ENCODE measurements around the gene NCOA4.
"Not testable (repeated sequence)": the region's sequence is repeated elsewhere in the genome, so short reads cannot be mapped to it uniquely, and the experiment has no call there.

Gene NCOA4

GRCh38 chr10:46018453-46019176 is 11.8 kb downstream of the NCOA4 start:
- Mint-ChIP-seq H3K36me3 (peaks cover 30% of the 10 kb centered on the region), H3K4me3 (no peak overlapping the region), H3K9me3 (no peaks in the 10 kb centered on the region), H3K27me3 (no peaks in the 10 kb centered on the region), H3K27ac (no peak overlapping the region), H3K4me1 (peaks cover 48% of the 10 kb centered on the region)
- CTCF ChIA-PET: interaction anchor here (1.2 to 3.0 kb wide), 3 partner anchors 10 to 33 kb away, joined by 3 to 19 read pairs (median 3); no protein-coding TSS in a partner anchor
- DNase-seq: no peak

GRCh38 chr10:46017733-46018132 is 12.7 kb downstream of the NCOA4 start:
- CTCF ChIA-PET: interaction anchor here (1.2 to 3.0 kb wide), 2 partner anchors 11 kb away, joined by 3 to 19 read pairs; no protein-coding TSS in a partner anchor
- Mint-ChIP-seq H3K4me1 (peaks cover 39% of the 10 kb centered on the region), H3K9me3 (no peaks in the 10 kb centered on the region), H3K4me3 (no peak overlapping the region), H3K27ac (no peak overlapping the region), H3K36me3 (peaks cover 34% of the 10 kb centered on the region), H3K27me3 (no peaks in the 10 kb centered on the region)
- DNase-seq: no peak

- CTCF ChIA-PET: interaction anchor here (0.7 to 3.0 kb wide), 3 partner anchors 9 to 23 kb away, joined by 3 to 19 read pairs (median 4); no protein-coding TSS in a partner anchor
These were observed 13.6 kb downstream of the NCOA4 start for GRCh38 chr10:46016811-46017210.

GRCh38 chr10:46016190-46016589 is 14.2 kb downstream of the NCOA4 start:
- CTCF ChIA-PET: interaction anchor here (1.6 kb wide), 1 partner anchor 10 kb away, joined by 4 read pairs; no protein-coding TSS in a partner anchor
- no peaks in the 10 kb centered on the region for H3K27me3 Mint-ChIP-seq
- no peak overlapping the region for H3K27ac Mint-ChIP-seq
- H3K36me3 Mint-ChIP-seq: peaks cover 39% of the 10 kb centered on the region
- H3K4me1 Mint-ChIP-seq: peaks cover 26% of the 10 kb centered on the region
- no peak overlapping the region for H3K4me3 Mint-ChIP-seq
- no peak for DNase-seq
- no peaks in the 10 kb centered on the region for H3K9me3 Mint-ChIP-seq

More at GRCh38 chr10:46016811-46017210, 13.6 kb downstream of the NCOA4 start:
- Mint-ChIP-seq H3K9me3 (no peaks in the 10 kb centered on the region), H3K36me3 (peaks cover 36% of the 10 kb centered on the region), H3K4me1 (peaks cover 30% of the 10 kb centered on the region), H3K4me3 (no peak overlapping the region), H3K27me3 (no peaks in the 10 kb centered on the region), H3K27ac (peak overlapping the region; percentile 15)
- no peak for DNase-seq

GRCh38 chr10:46014683-46015405 is 15.6 kb downstream of the NCOA4 start:
- Mint-ChIP-seq H3K36me3 (peaks cover 47% of the 10 kb centered on the region), H3K27ac (no peak overlapping the region), H3K4me3 (no peak overlapping the region), H3K27me3 (no peaks in the 10 kb centered on the region), H3K4me1 (peaks cover 14% of the 10 kb centered on the region), H3K9me3 (no peaks in the 10 kb centered on the region)
- CTCF ChIA-PET: interaction anchor here (1.6 kb wide), 1 partner anchor 11 kb away, joined by 4 read pairs; no protein-coding TSS in a partner anchor
- DNase-seq: no peak

- H3K4me3 Mint-ChIP-seq: no peak overlapping the region
- CTCF ChIA-PET: no interaction called here
- DNase-seq: no peak
- H3K27me3 Mint-ChIP-seq: no peaks in the 10 kb centered on the region
- H3K9me3 Mint-ChIP-seq: no peaks in the 10 kb centered on the region
- peaks cover 7% of the 10 kb centered on the region for H3K4me1 Mint-ChIP-seq
- no peak overlapping the region for H3K27ac Mint-ChIP-seq
- H3K36me3 Mint-ChIP-seq: peaks cover 52% of the 10 kb centered on the region
These were observed 16.2 kb downstream of the NCOA4 start for GRCh38 chr10:46014206-46014605.

GRCh38 chr10:46012746-46013145 is 17.7 kb downstream of the NCOA4 start:
- Mint-ChIP-seq H3K9me3 (no peaks in the 10 kb centered on the region), H3K27ac (no peak overlapping the region), H3K36me3 (peaks cover 58% of the 10 kb centered on the region)

GRCh38 chr10:46006219-46006618 is 24.2 kb downstream of the NCOA4 start:
- Mint-ChIP-seq H3K4me3 (no peak overlapping the region), H3K27me3 (no peaks in the 10 kb centered on the region), H3K9me3 (no peaks in the 10 kb centered on the region), H3K36me3 (peaks cover 55% of the 10 kb centered on the region), H3K27ac (peak overlapping the region; percentile 19), H3K4me1 (no peaks in the 10 kb centered on the region)
- no peak for DNase-seq
- CTCF ChIA-PET: interaction anchor here (1.3 to 1.4 kb wide), 2 partner anchors 12 to 22 kb away, joined by 3 to 5 read pairs; no protein-coding TSS in a partner anchor

More at GRCh38 chr10:46012746-46013145, 17.7 kb downstream of the NCOA4 start:
- CTCF ChIA-PET: no interaction called here
- Mint-ChIP-seq H3K4me1 (no peaks in the 10 kb centered on the region), H3K27me3 (no peaks in the 10 kb centered on the region), H3K4me3 (no peak overlapping the region)
- DNase-seq: no peak

GRCh38 chr10:46005383-46005782 is 25.0 kb downstream of the NCOA4 start:
- Mint-ChIP-seq H3K4me1 (no peaks in the 10 kb centered on the region), H3K9me3 (no peaks in the 10 kb centered on the region), H3K4me3 (no peak overlapping the region), H3K36me3 (peaks cover 48% of the 10 kb centered on the region), H3K27me3 (no peaks in the 10 kb centered on the region), H3K27ac (no peak overlapping the region)
- DNase-seq: no peak
- CTCF ChIA-PET: interaction anchor here (1.4 kb wide), 1 partner anchor 23 kb away, joined by 5 read pairs; no protein-coding TSS in a partner anchor

- no peaks in the 10 kb centered on the region for H3K27me3 Mint-ChIP-seq
- CTCF ChIA-PET: interaction anchor here (1.4 kb wide), 1 partner anchor 23 kb away, joined by 5 read pairs; no protein-coding TSS in a partner anchor
- no peak for DNase-seq
- H3K4me1 Mint-ChIP-seq: no peaks in the 10 kb centered on the region
- H3K36me3 Mint-ChIP-seq: peaks cover 48% of the 10 kb centered on the region
- no peak overlapping the region for H3K4me3 Mint-ChIP-seq
- no peak overlapping the region for H3K27ac Mint-ChIP-seq
- no peaks in the 10 kb centered on the region for H3K9me3 Mint-ChIP-seq
These were observed 25.5 kb downstream of the NCOA4 start for GRCh38 chr10:46004963-46005362.

GRCh38 chr10:46002916-46003693 is 27.3 kb downstream of the NCOA4 start:
- no peak for DNase-seq
- H3K27ac Mint-ChIP-seq: no peak overlapping the region
- CTCF ChIA-PET: no interaction called here
- H3K36me3 Mint-ChIP-seq: peaks cover 51% of the 10 kb centered on the region
- H3K27me3 Mint-ChIP-seq: no peaks in the 10 kb centered on the region
- H3K9me3 Mint-ChIP-seq: no peaks in the 10 kb centered on the region
- H3K4me3 Mint-ChIP-seq: no peak overlapping the region
- no peaks in the 10 kb centered on the region for H3K4me1 Mint-ChIP-seq

- H3K4me1 Mint-ChIP-seq, H3K27me3 Mint-ChIP-seq, CTCF ChIA-PET, H3K4me3 Mint-ChIP-seq, DNase-seq, H3K9me3 Mint-ChIP-seq, H3K27ac Mint-ChIP-seq: not testable (repeated sequence)
- H3K36me3 Mint-ChIP-seq: peaks cover 52% of the 10 kb centered on the region
These were observed 28.2 kb downstream of the NCOA4 start for GRCh38 chr10:46002189-46002687.

- CTCF ChIA-PET: interaction anchor here (0.8 kb wide), 1 partner anchor 751 kb away, joined by 3 read pairs; no protein-coding TSS in a partner anchor
These were observed 29.2 kb downstream of the NCOA4 start for GRCh38 chr10:46001187-46001756.

More at GRCh38 chr10:46001187-46001756, 29.2 kb downstream of the NCOA4 start:
- H3K36me3 Mint-ChIP-seq: peaks cover 47% of the 10 kb centered on the region
- no peaks in the 10 kb centered on the region for H3K27me3 Mint-ChIP-seq
- no peak for DNase-seq
- H3K4me3 Mint-ChIP-seq: no peak overlapping the region
- H3K27ac Mint-ChIP-seq: peak overlapping the region; percentile 1
- no peaks in the 10 kb centered on the region for H3K4me1 Mint-ChIP-seq
- H3K9me3 Mint-ChIP-seq: no peaks in the 10 kb centered on the region

Data from activated naive CD4-positive, alpha-beta T cell treated with anti-CD3 and anti-CD28 coated beads, Interleukin-2, amount 10 ng/mL, durations not matched to agents 7 days and 5 days (primary cell).